ENCODE measurements around the gene MRTFB.

The MRTFB gene

GRCh38 chr16:14063618-14064581 lies 7.2 kb upstream of the MRTFB start:
- no peak for DNase-seq (ENCODE audit: low read depth)

GRCh38 chr16:14069818-14070217 lies 1.3 kb upstream of the MRTFB start:
- DNase-seq (ENCODE audit: low read depth) = no peak

DNA sequence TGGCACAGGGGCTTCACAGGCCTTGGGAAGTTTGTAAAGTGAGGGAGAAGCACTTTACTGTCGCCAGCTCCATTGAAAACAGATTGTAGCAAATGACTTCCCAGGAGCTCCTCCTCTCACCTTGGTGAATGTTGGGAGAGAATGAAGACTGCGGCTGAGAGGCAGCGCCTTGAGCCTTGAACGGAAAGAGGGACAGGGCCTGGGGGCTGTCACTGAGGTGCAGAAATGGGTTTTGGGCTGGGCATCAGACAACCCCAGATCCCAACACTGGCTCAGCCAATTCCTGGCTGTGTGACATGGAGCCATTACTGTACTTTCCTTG lies 603 bp upstream of the MRTFB start:
- DNase-seq (ENCODE audit: low read depth) = no peak

DNA sequence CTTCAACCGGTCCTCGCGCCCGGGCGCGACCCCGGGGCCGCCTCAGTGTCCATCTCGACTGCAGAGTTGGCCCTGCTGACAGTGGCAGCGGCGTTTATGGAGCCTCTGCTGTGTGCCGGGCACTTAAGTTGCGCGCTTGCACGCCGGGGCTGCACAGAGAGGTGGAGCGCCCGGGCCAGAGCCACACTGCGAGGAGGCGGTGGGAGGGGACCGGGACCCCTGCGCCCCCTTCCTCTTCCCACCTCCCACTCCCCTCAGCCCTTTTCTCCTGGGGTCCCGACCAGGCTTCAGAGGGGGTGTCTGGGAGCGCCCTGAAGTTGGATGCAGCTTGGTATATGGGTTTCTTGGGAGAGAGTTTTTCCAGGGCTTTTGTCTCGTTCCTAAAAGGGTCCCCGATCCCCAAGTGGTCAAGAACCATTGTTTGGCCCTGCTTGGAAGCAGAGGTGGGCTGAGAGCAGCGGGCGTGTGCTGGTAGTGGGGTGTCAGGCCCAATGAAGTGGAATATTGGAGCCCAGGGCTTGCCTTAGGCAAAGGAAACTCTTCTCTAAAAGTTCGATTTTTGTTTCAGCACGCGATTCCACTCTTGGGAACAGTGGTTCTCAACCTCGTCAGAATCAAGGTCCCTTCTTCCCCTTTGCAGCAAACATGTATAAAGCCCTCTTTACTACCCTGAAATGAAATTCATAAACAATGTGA lies 605 bp downstream of the MRTFB start:
- DNase-seq (ENCODE audit: low read depth) = no peak

- no peak for DNase-seq (ENCODE audit: low read depth)
Observed at GRCh38 chr16:14072360-14072759, 1.2 kb downstream of the MRTFB start.

DNA sequence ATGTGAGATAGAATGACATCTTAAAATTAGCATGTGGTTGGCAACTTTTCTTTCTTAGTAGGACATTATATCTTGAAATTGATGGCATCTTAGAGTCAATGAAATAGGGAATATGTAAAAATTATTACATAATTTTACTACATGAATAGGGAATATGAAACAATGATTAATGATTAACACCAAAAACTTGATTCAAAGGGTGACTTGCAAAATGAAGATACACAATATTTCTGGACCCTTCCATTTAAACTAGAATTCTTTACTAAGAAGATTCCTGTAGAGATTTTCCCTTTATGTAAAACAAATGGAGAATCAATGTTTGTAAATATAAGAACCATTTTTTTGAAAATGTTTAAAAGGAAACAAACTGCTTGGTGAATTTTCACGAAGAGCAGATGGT lies 3.4 kb downstream of the MRTFB start:
- no peak for DNase-seq (ENCODE audit: low read depth)

DNA sequence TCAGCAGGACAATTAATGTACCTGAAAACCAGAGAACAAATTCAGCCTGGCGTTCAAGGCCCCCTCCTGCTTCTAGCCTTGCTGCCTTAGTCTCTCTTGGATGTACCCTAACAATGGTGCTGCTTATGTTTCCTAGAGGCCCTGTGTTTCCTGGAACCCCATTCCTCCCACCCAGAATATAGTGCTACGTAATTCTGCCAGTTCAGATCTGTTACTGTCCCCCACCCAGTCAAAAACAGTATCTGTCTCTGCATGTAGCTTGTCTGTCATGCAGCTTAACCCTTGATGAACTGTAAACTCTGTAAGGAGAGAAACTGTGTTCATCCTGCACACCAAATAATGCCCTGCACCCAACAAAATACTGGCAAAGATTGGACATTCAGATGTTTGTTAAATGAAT lies 6.8 kb downstream of the MRTFB start:
- no peak for DNase-seq (ENCODE audit: low read depth)

DNA sequence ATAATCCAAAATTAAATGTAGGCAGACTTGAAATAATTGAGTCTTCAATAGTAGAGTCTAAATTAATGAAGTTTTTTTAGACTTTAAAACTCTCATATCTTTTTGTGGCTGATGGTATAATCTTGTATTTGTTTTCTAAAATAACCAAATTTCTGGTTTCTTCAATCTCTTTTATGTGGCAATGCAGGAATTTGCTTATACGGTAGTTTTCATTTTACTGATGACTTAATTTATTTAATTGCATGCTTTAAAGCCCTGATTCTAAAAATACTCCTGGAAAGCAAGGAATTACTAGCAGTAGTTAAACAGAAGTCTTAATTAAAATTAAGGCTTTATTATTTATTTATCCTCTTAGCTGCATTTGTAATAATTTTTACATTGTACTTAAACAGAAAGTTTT lies 15.4 kb downstream of the MRTFB start:
- no peak for DNase-seq (ENCODE audit: low read depth)

GRCh38 chr16:14087181-14087580 lies 16.1 kb downstream of the MRTFB start:
- DNase-seq (ENCODE audit: low read depth) = no peak

- DNase-seq (ENCODE audit: low read depth) = no peak
Observed at GRCh38 chr16:14087590-14088154, 16.6 kb downstream of the MRTFB start.

- no peak for DNase-seq (ENCODE audit: low read depth)
Observed at GRCh38 chr16:14088155-14088753, 17.1 kb downstream of the MRTFB start.

- no peak for DNase-seq (ENCODE audit: low read depth)
Observed at GRCh38 chr16:14089283-14089823, 18.2 kb downstream of the MRTFB start.

GRCh38 chr16:14092561-14092960 lies 21.4 kb downstream of the MRTFB start:
- DNase-seq (ENCODE audit: low read depth) = no peak

DNA sequence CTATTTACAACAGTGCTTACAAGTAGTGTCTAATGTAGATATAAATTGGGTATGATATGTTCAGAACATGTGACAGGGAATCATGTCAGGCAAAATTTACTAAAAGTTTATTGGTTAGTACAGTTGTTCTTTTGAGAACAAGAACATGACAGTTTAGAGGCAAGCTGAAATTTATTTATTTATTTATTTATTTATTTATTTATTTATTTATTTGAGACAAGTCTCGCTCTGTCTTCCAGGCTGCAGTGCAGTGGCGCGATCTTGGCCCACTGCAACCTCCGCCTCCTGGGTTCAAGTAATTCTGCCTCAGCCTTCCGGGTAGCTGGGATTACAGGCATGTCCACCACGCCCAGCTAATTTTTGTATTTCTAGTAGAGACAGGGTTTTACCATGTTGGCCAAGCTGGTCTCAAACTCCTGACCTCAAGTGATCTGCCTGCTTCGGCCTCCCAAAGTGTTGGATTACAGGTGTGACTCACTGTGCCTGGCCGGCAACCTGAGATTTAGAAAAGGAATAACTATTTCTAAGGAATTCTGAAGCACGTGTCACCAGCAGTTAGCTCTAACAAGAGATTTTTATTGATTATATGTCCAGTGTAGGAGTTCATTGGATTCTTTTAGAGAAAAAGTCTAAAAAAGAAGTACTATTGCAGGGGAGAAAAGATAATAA lies 24.9 kb downstream of the MRTFB start:
- DNase-seq (ENCODE audit: low read depth) = no peak

DNA sequence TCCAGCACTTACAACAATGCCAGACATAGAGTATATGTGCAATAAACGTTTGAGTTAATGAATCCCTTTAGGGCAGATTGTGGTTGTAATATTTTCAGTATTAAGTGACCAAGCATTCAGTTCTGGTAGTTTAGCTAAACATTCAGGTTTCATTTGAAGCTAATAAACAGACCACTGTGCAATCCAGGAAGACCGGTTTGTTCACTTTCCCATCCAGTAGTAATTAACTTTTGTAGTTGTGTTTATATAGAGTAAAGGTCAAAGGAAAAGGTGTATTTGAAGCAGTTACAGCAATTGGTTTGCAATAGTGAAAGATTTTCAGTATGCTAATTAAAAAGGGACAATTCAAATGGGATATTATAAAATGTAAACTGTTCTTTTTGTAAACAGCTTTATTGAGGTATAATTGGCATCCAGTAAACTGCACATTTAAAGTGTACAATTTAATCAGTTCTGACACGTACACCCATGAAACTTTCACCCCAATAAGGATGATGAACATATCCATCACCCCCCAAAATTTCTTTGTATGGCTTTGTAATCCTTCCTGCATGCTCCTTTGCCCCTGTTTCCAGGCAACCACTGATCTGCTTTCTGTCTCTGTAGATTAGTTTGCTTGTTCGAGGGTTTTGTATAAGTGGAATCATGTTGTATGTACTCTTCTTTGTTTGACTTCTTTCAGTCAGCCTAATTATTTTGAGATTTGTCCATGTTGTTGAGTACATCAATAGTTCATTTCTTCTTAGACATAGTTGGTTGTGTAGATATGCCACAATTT lies 26.3 kb downstream of the MRTFB start:
- no peak for DNase-seq (ENCODE audit: low read depth)

- DNase-seq (ENCODE audit: low read depth) = no peak
Observed at GRCh38 chr16:14098081-14098480, 27.0 kb downstream of the MRTFB start.

DNA sequence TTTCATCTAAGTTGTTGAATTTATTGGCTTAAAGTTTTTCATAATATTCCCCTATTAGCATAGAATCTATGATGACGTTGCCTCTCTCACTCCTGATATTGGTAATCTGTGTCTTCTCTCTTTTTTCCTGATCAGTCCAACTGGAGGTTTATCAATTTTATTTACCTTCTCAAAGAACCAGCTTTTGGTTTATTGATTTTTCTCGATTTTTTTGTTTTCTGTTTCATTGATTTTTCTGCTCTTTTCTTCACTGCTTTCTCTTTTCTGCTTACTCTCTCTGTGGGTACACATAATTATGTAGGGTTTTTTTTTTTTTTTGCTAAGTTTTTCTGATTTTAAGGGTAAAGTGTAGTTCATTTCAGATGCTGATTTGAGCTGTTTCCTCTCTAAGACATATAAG lies 29.7 kb downstream of the MRTFB start:
- no peak for DNase-seq (ENCODE audit: low read depth)

- no peak for DNase-seq (ENCODE audit: low read depth)
Observed at GRCh38 chr16:14101415-14101814, 30.3 kb downstream of the MRTFB start.

GRCh38 chr16:14102925-14103720 lies 32.0 kb downstream of the MRTFB start:
- no peak for DNase-seq (ENCODE audit: low read depth)

- no peak for DNase-seq (ENCODE audit: low read depth)
Observed at GRCh38 chr16:14104066-14104465, 32.9 kb downstream of the MRTFB start.
